ENCODE measurements around the gene LAT. TPM values are rescaled to one million over a fixed set of nuclear protein-coding genes. Genes with fewer than 3 reads are reported as not detected.
"Not testable (repeated sequence)": the region's sequence is repeated elsewhere in the genome, so short reads cannot be mapped to it uniquely, and the experiment has no call there.

The LAT gene
- total RNA-seq, 4 donors from 2014 or later = 0.88 to 9.0 (median 3.3) TPM

DNA sequence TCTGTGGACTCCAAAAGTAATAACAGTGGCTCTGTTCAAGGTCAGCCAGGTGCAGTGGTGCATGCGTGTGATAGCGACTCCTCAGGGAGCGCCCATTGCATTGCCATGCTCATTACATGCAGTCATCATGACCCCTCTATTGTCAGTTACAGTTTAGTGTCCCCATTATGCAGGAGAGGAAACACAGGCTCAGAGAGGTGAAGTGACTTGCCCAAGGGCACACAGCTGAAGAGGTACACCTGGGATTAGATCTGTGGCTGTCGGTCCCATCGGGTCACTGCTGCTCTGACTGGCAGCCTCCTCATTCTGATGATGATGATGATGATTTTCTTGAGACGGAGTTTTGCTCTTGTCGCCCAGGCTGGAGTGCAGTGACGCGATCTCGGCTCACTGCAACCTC is 7.6 kb downstream of the LAT start:
- TF ChIP-seq, protein P1, sequence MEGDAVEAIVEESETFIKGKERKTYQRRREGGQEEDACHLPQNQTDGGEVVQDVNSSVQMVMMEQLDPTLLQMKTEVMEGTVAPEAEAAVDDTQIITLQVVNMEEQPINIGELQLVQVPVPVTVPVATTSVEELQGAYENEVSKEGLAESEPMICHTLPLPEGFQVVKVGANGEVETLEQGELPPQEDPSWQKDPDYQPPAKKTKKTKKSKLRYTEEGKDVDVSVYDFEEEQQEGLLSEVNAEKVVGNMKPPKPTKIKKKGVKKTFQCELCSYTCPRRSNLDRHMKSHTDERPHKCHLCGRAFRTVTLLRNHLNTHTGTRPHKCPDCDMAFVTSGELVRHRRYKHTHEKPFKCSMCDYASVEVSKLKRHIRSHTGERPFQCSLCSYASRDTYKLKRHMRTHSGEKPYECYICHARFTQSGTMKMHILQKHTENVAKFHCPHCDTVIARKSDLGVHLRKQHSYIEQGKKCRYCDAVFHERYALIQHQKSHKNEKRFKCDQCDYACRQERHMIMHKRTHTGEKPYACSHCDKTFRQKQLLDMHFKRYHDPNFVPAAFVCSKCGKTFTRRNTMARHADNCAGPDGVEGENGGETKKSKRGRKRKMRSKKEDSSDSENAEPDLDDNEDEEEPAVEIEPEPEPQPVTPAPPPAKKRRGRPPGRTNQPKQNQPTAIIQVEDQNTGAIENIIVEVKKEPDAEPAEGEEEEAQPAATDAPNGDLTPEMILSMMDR (IDR thresholded peaks at IDR 0.05) = no peak
- TF ChIP-seq POLR2A (IDR thresholded peaks at IDR 0.05) = no peak
- no peak for DNase-seq (ENCODE audit: low spot score in 2 of 2)
- 89 to 93% methylated on average over 10 of the region's 10 CpGs for WGBS, 2 donors
- H3K4me3 ChIP-seq (ENCODE audit: low read depth, poor library complexity, severe bottlenecking) = no peak overlapping the region
- intact Hi-C loops (cut with DNase I; ENCODE audit: low total_unique reads) = no loop called here

DNA sequence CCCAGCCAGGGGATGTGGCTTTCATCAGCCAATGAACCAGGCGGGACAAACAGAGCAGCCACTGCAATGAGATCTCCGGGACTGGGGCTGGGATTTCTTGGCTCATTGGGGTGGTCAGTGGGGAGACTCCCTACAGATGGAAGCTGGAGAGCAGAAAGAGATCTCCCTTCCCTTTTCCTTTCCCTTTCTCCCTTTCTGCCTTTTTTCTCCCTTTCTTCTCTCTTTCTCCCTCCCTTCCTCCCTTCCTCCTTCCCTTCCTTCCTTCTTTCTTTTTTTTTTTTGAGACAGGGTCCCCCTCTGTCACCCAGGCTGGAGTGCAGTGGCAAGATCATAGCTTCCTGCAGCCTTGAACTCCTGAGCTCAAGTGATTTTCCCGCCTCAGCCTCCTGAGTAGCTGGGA is 14.0 kb downstream of the LAT start:
- no peak for DNase-seq (ENCODE audit: low spot score in 2 of 2)
- TF ChIP-seq, protein P1 (IDR thresholded peaks at IDR 0.05) = no peak
- TF ChIP-seq POLR2A (IDR thresholded peaks at IDR 0.05) = no peak
- no peak overlapping the region for H3K4me3 ChIP-seq (ENCODE audit: low read depth, poor library complexity, severe bottlenecking)
- intact Hi-C loops (cut with DNase I; ENCODE audit: low total_unique reads) = no loop called here
- 71 to 74% methylated on average over 3 of the region's 3 CpGs for WGBS, 2 donors

DNA sequence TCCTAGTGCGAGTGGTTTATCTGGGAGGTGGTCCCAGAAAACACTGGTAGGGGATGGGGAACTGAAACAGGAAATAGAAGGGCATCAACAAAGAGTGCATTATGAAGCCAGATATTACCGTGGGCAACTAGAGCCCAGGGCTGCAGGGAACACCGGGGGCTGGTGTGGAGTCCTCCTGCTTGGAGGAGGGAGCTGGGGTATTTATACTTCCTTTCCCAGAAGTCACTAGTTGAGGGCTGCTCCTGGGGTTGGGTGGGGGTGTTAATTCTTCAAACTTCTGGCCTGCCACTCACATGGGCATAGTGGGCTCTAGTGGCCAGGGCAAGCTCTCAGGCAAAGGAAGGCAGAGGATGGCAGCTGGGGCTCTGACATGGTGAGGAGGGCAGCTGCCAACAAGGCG is 14.7 kb downstream of the LAT start:
- 61 to 67% methylated on average over 4 of the region's 4 CpGs for WGBS, 2 donors
- intact Hi-C loops (cut with DNase I; ENCODE audit: low total_unique reads) = no loop called here
- no peak for DNase-seq (ENCODE audit: low spot score in 2 of 2)
- H3K4me3 ChIP-seq (ENCODE audit: low read depth, poor library complexity, severe bottlenecking) = no peak overlapping the region
- TF ChIP-seq POLR2A (IDR thresholded peaks at IDR 0.05) = no peak
- TF ChIP-seq, protein P1 (IDR thresholded peaks at IDR 0.05) = no peak

DNA sequence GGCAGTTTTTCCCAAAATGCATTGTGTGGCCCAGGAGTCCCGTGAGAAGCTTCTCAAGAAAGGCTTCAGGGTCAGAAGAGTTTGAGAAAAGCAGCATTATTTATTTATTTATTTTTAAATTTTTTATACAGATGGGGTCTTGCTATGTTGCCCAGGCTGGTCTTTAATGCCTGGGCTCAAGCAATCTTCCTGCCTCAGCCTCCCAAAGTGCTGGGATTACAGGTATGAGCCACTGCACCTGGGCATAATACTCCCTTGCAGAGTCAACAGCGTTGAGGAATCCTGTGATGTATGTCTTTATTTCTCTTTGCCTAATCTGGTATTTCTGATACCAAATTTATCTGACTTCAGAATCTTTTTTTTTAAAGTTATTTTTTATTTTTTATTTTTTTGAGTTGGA is 15.2 kb downstream of the LAT start:
- TF ChIP-seq POLR2A (IDR thresholded peaks at IDR 0.05) = no peak
- TF ChIP-seq, protein P1 (IDR thresholded peaks at IDR 0.05) = no peak
- intact Hi-C loops (cut with DNase I; ENCODE audit: low total_unique reads) = no loop called here
- DNase-seq (ENCODE audit: low spot score in 2 of 2) = no peak
- no peak overlapping the region for H3K4me3 ChIP-seq (ENCODE audit: low read depth, poor library complexity, severe bottlenecking)
- 73 to 94% methylated on average over 2 of the region's 2 CpGs for WGBS, 2 donors

DNA sequence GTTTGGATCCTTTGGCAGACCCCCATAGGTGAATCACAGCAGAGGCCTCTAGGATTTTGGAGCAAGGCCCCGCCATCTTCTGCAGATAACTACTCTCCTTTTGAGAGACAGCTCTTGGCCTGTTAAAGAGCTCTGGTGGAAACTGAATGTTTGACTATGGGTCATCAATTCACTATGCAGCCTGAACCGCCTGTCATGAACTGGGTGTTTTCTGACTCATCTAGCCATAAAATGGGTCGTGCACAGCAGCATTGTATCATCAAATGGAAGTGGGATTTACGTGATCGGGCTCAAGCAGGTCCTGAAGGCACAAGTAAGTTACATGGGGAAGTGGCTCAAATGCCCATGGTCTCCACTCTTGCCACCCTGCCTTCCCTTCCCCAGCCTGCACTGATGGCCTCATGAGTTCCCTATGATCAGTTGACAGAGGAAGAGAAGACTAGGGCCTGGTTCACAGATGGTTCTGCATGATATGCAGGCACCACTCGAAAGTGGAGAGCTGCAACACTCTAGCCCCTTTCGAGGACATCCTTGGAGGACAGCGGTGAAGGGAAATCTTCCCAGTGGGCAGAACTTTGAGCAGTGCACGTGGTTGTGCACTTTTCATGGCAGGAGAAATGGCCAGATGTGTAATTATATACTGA is 19.8 kb downstream of the LAT start:
- intact Hi-C loops (cut with DNase I; ENCODE audit: low total_unique reads) = not testable (repeated sequence)
- WGBS, 2 donors = 69 to 70% methylated on average over 9 of the region's 9 CpGs

DNA sequence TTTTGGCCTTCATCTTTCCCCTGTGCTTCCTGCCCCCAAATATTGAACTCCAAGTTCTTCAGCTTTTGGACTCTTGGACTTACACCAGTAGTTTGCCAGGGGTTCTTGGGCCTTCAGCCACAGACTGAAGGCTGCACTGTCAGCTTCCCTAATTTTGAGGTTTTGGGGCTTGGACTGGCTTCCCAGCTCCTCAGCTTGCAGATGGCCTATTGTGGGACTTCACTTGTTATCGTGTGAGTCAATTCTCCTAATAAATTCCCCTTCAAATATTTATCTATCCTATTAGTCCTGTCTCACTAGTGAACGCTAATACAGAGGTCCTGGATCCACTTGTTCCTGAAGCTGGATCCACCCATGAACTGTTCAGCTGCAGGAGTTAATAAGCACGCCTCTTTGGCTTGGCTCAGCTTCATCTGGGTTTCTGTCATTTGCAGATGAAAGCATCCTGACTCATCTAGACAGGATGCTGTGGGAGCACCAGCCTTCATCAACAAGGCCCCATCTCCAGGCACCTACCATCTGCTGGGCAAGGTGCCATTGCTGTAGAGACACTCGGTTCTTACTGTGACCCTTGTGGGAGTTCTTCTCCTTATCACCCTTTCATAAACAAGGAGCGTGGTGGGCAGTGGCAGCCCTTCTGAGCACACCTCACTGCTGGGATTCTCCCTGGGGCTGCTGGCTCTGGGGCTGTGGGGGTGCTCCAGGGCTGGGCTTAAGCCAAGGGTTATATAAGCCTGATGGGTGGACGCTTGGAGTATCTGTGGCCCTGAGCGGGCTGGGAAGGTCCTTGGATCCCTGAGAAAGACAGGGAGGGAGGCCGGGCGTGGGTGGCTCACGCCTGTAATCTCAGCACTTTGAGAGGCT is 23.1 kb downstream of the LAT start:
- TF ChIP-seq, protein P1 (IDR thresholded peaks at IDR 0.05) = no peak
- no peak for TF ChIP-seq POLR2A (IDR thresholded peaks at IDR 0.05)
- intact Hi-C loops (cut with DNase I; ENCODE audit: low total_unique reads) = no loop called here
- no peak for DNase-seq (ENCODE audit: low spot score in 2 of 2)
- no peak overlapping the region for H3K4me3 ChIP-seq (ENCODE audit: low read depth, poor library complexity, severe bottlenecking)
- WGBS, 2 donors = 63 to 65% methylated on average over 9 to 10 of the region's 10 CpGs

More for the DNA sequence above, 19.8 kb downstream of the LAT start:
- not testable (repeated sequence) for H3K4me3 ChIP-seq (ENCODE audit: low read depth, poor library complexity, severe bottlenecking); DNase-seq (ENCODE audit: low spot score in 2 of 2)

All from lower leg skin (tissue), 4 donors.